Thymus (tissue), 11 donors: ENCODE data around the gene PPP4R3B. TPM values are rescaled to one million over a fixed set of nuclear protein-coding genes. Genes with fewer than 3 reads are reported as not detected.
A peak's percentile ranks its signal among the peaks of the same experiment; 100 is the strongest.
"Not testable (repeated sequence)": the region's sequence is repeated elsewhere in the genome, so short reads cannot be mapped to it uniquely, and the experiment has no call there.

Experiments
- DNase-seq, 9 donors: peaks; one replicate each; pipeline ENCODE4 v3.0.0-alpha.2; 2013; ENCODE audit warnings: low spot score in 9 of 9, low read depth in 6 of 9, missing footprints in 1 of 9
- H3K27ac ChIP-seq, 2 donors: one replicate each; pipeline ENCODE4 v1.5.1; 2013; ENCODE audit warnings: control low read depth in 1 of 2, low read depth in 1 of 2, low read length in 1 of 2, mild to moderate bottlenecking in 1 of 2, moderate library complexity in 1 of 2
- H3K27me3 ChIP-seq, 2 donors: one replicate each; pipeline ENCODE4 v1.5.1; 2013; ENCODE audit warnings: low read length in 1 of 2; ENCODE audit not compliant: control insufficient read depth in 2 of 2, insufficient read depth in 1 of 2
- H3K36me3 ChIP-seq, 2 donors: one replicate each; pipeline ENCODE4 v1.5.1; 2013; ENCODE audit warnings: low read length in 1 of 2, mild to moderate bottlenecking in 1 of 2, moderate library complexity in 1 of 2; ENCODE audit not compliant: control insufficient read depth in 2 of 2, insufficient read depth in 2 of 2
- H3K4me1 ChIP-seq, 2 donors: one replicate each; pipeline ENCODE4 v1.5.1; 2013; ENCODE audit warnings: low read length in 2 of 2; ENCODE audit not compliant: control insufficient read depth in 2 of 2, insufficient read depth in 2 of 2
- H3K4me3 ChIP-seq, 2 donors: one replicate each; pipeline ENCODE4 v1.5.1; 2013; ENCODE audit warnings: low read length in 2 of 2, control low read depth in 1 of 2, mild to moderate bottlenecking in 1 of 2
- H3K9me3 ChIP-seq, 2 donors: one replicate each; pipeline ENCODE4 v1.5.1; 2013; ENCODE audit warnings: low read length in 1 of 2, mild to moderate bottlenecking in 1 of 2; ENCODE audit not compliant: control insufficient read depth in 2 of 2, insufficient read depth in 1 of 2
- WGBS: extraction: QIAGEN DNeasy Blood & Tissue Kit; methylation state at CpG from one replicate; pipeline ENCODE4 v1.1.7; 2013; 5-methylcytosine and 5-hydroxymethylcytosine counted together
- polyA plus RNA-seq: library from polyadenylated mRNA; stranded (reverse); fragments of 200-250 nt; gene quantifications from one replicate; pipeline ENCODE4 v1.2.3, GENCODE V29; 2013
- total RNA-seq: library from RNA; stranded (reverse); fragments of 120-200 nt; gene quantifications from one replicate; pipeline ENCODE4 v1.2.4, GENCODE V29; 2013
- donor health status: healthy.

The PPP4R3B gene
- total and polyA plus RNA-seq, 2 donors, result 45.9 to 56.0 TPM

GRCh38 chr2:55581435-55581834 is 36.0 kb downstream of the PPP4R3B start:
- peaks cover 5 to 44% of the 10 kb centered on the region in 2 donors for H3K36me3 ChIP-seq
- no peak overlapping the region for H3K27ac ChIP-seq
- WGBS, result 82% methylated on average over 3 of the region's 3 CpGs
- H3K9me3 ChIP-seq, result no peaks in the 10 kb centered on the region
- no peaks in the 10 kb centered on the region for H3K27me3 ChIP-seq
- no peak overlapping the region for H3K4me3 ChIP-seq
- no peak for DNase-seq
- no peaks in the 10 kb centered on the region for H3K4me1 ChIP-seq

GRCh38 chr2:55569002-55569401 is 48.4 kb downstream of the PPP4R3B start:
- H3K27ac ChIP-seq, H3K27me3 ChIP-seq, DNase-seq, H3K9me3 ChIP-seq, H3K4me3 ChIP-seq, H3K4me1 ChIP-seq: not testable (repeated sequence)
- peaks cover 3 to 28% of the 10 kb centered on the region in 2 donors for H3K36me3 ChIP-seq
- WGBS, result 99% methylated on average over 8 of the region's 8 CpGs

- WGBS, result 98% methylated on average over 4 of the region's 4 CpGs
- no peak for DNase-seq
- peaks cover 0 to 4% of the 10 kb centered on the region in 2 donors for H3K4me1 ChIP-seq
Observed at GRCh38 chr2:55567298-55567697, 50.1 kb downstream of the PPP4R3B start.

GRCh38 chr2:55565613-55566012 is 51.8 kb downstream of the PPP4R3B start:
- DNase-seq, result peak in 8 of 9 donors; percentile 6 to 82 (median 48)
- no peak overlapping the region for H3K4me3 ChIP-seq
- peaks cover 21 to 56% of the 10 kb centered on the region in 2 donors for H3K36me3 ChIP-seq
- WGBS, result 5% methylated on average over 1 of the region's 1 CpG
- H3K4me1 ChIP-seq, result peaks cover 0 to 4% of the 10 kb centered on the region in 2 donors
- H3K27me3 ChIP-seq, result no peaks in the 10 kb centered on the region
- H3K9me3 ChIP-seq, result peaks cover 7 to 17% of the 10 kb centered on the region in 2 donors
- peak overlapping the region; percentile 17 to 26 for H3K27ac ChIP-seq

More at GRCh38 chr2:55567298-55567697, 50.1 kb downstream of the PPP4R3B start:
- H3K27ac ChIP-seq, result no peak overlapping the region
- no peak overlapping the region for H3K4me3 ChIP-seq
- no peaks in the 10 kb centered on the region for H3K27me3 ChIP-seq
- peaks cover 5 to 41% of the 10 kb centered on the region in 2 donors for H3K36me3 ChIP-seq
- peaks cover under 1% of the 10 kb centered on the region in 2 donors for H3K9me3 ChIP-seq

GRCh38 chr2:55560855-55561254 is 56.6 kb downstream of the PPP4R3B start:
- 99% methylated on average over 3 of the region's 3 CpGs for WGBS
- DNase-seq, result no peak

GRCh38 chr2:55556809-55557208 is 60.6 kb downstream of the PPP4R3B start:
- Histone ChIP-seq H3K9me3 (peaks cover 5 to 12% of the 10 kb centered on the region in 2 donors), H3K4me1 (no peaks in the 10 kb centered on the region), H3K36me3 (peaks cover 46 to 69% of the 10 kb centered on the region in 2 donors), H3K4me3 (no peak overlapping the region), H3K27me3 (no peaks in the 10 kb centered on the region), H3K27ac (no peak overlapping the region)
- WGBS, result over 99% methylated on average over 9 of the region's 9 CpGs
- no peak for DNase-seq

More at GRCh38 chr2:55560855-55561254, 56.6 kb downstream of the PPP4R3B start:
- Histone ChIP-seq H3K36me3 (peaks cover 50 to 71% of the 10 kb centered on the region in 2 donors), H3K27ac (no peak overlapping the region), H3K27me3 (no peaks in the 10 kb centered on the region), H3K9me3 (peaks cover 7 to 17% of the 10 kb centered on the region in 2 donors), H3K4me3 (no peak overlapping the region), H3K4me1 (peaks cover 0 to 4% of the 10 kb centered on the region in 2 donors)

- Histone ChIP-seq H3K36me3 (peaks cover 38 to 65% of the 10 kb centered on the region in 2 donors), H3K4me1 (no peaks in the 10 kb centered on the region), H3K27me3 (no peaks in the 10 kb centered on the region), H3K9me3 (peaks cover under 1 to 4% of the 10 kb centered on the region in 2 donors), H3K4me3 (no peak overlapping the region), H3K27ac (no peak overlapping the region)
- DNase-seq, result no peak
Observed at GRCh38 chr2:55555977-55556376, 61.4 kb downstream of the PPP4R3B start.

GRCh38 chr2:55553321-55553720 is 64.1 kb downstream of the PPP4R3B start:
- 98% methylated on average over 3 of the region's 3 CpGs for WGBS
- Histone ChIP-seq H3K9me3 (no peaks in the 10 kb centered on the region), H3K27me3 (no peaks in the 10 kb centered on the region), H3K27ac (no peak overlapping the region), H3K4me1 (no peaks in the 10 kb centered on the region), H3K4me3 (no peak overlapping the region), H3K36me3 (peaks cover 20 to 63% of the 10 kb centered on the region in 2 donors)
- DNase-seq, result no peak

- DNase-seq, result no peak
Observed at GRCh38 chr2:55550368-55551102, 66.9 kb downstream of the PPP4R3B start.

More at GRCh38 chr2:55550368-55551102, 66.9 kb downstream of the PPP4R3B start:
- no peaks in the 10 kb centered on the region for H3K9me3 ChIP-seq
- WGBS, result 95% methylated on average over 4 of the region's 4 CpGs
- peaks cover 12 to 54% of the 10 kb centered on the region in 2 donors for H3K36me3 ChIP-seq
- no peak overlapping the region for H3K4me3 ChIP-seq
- no peaks in the 10 kb centered on the region for H3K4me1 ChIP-seq
- no peak overlapping the region for H3K27ac ChIP-seq
- H3K27me3 ChIP-seq, result no peaks in the 10 kb centered on the region
